HG03139 (cell line): ENCODE data around the gene FAM240A.
"Not testable (repeated sequence)": the region's sequence is repeated elsewhere in the genome, so short reads cannot be mapped to it uniquely, and the experiment has no call there.

Experiments used
- ATAC-seq: cut with Tn5 transposase; IDR thresholded peaks from one replicate; pipeline ENCODE4 v1.9.1; 2021; ENCODE audit not compliant: unreplicated experiment

The FAM240A gene

GRCh38 chr3:46586738-46587246, 25.5 kb upstream of the FAM240A start:
- ATAC-seq, result no peak

GRCh38 chr3:46587268-46587667, 25.1 kb upstream of the FAM240A start:
- ATAC-seq, result not testable (repeated sequence)

- no peak for ATAC-seq
Observed at GRCh38 chr3:46593274-46593862, 19.0 kb upstream of the FAM240A start.

- ATAC-seq, result no peak
Observed at GRCh38 chr3:46593979-46594378, 18.3 kb upstream of the FAM240A start.

GRCh38 chr3:46594723-46595122, 17.6 kb upstream of the FAM240A start:
- no peak for ATAC-seq

GRCh38 chr3:46595819-46596314, 16.5 kb upstream of the FAM240A start:
- no peak for ATAC-seq

GRCh38 chr3:46599590-46599989, 12.7 kb upstream of the FAM240A start:
- ATAC-seq, result no peak

GRCh38 chr3:46603446-46604046, 8.8 kb upstream of the FAM240A start:
- no peak for ATAC-seq

- ATAC-seq, result no peak
Observed at GRCh38 chr3:46604127-46604526, 8.2 kb upstream of the FAM240A start.

GRCh38 chr3:46607603-46608028, 4.7 kb upstream of the FAM240A start:
- ATAC-seq, result no peak

- no peak for ATAC-seq
Observed at GRCh38 chr3:46609212-46609721, 3.1 kb upstream of the FAM240A start.

- ATAC-seq, result no peak
Observed at GRCh38 chr3:46609944-46610722, 2.2 kb upstream of the FAM240A start.

GRCh38 chr3:46613313-46614005, 1.1 kb downstream of the FAM240A start:
- ATAC-seq, result no peak

- no peak for ATAC-seq
Observed at GRCh38 chr3:46614431-46614830, 2.1 kb downstream of the FAM240A start.

GRCh38 chr3:46615050-46615775, 2.9 kb downstream of the FAM240A start:
- no peak for ATAC-seq

GRCh38 chr3:46615976-46616375, 3.7 kb downstream of the FAM240A start:
- ATAC-seq, result no peak

- ATAC-seq, result no peak
Observed at GRCh38 chr3:46617941-46618340, 5.6 kb downstream of the FAM240A start.

GRCh38 chr3:46619845-46620778, 7.8 kb downstream of the FAM240A start:
- no peak for ATAC-seq

GRCh38 chr3:46624533-46624932, 12.2 kb downstream of the FAM240A start:
- ATAC-seq, result no peak
